NOMO-1 treated with dmso at 0.1 percent for 144 hours (cell line): ENCODE measurements around the gene RPTOR.
A peak's percentile ranks its signal among the peaks of the same experiment; 100 is the strongest.

Experiments
- DNase-seq: peaks from one replicate; lab custom pipeline; 2025; ENCODE audit not compliant: unreplicated experiment; lab: John Stamatoyannopoulos, UW

Gene RPTOR

DNA sequence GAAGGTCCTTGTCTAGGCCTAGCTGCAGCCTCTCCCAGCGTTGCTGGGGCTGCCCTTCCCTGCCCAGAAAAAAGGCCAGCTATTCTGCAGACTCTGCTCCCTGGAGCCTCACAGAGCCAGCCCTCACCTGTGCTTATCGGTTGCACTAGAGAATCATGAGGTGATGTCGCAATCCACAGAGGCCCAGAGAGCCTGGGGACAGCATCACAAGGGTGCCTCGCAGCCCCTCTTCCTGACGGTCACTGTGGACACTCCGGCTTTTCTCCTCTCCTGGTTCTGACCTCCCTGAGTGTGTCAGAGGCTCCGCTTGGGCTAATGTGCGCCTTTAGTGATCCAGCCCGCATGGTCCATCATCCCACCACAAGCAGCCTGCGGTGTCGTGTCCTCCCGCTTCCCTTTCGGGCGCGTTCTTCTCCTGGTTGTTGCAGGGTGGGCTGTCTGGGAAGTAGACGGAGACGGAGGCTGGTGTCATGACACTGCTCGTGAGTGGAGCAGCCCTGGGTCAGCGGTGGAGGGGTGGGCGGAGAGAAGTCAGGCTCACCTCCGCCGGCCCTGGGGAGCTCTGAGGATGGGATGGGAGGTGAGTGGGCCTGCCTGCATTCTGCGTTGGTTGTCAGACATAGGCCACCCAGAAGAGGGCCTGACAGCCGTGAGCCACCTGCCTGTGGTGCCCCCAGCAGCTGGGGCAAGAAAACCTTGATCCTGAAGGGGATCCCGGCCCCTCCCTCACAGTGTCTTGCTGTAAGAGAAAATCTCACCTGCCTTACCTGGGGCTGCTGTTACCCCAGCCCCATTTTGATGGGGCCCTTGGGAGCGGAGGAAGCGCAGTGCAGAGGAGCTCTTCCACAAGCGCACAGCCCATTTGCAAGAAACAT is 281.1 kb downstream of the RPTOR start:
- no peak for DNase-seq

- no peak for DNase-seq
Observed at GRCh38 chr17:80826346-80826954, 281.8 kb downstream of the RPTOR start.

GRCh38 chr17:80826955-80827645 is 282.5 kb downstream of the RPTOR start:
- DNase-seq, result no peak

- no peak for DNase-seq
Observed at GRCh38 chr17:80827646-80828643, 283.3 kb downstream of the RPTOR start.

GRCh38 chr17:80829166-80829813 is 284.7 kb downstream of the RPTOR start:
- no peak for DNase-seq

DNA sequence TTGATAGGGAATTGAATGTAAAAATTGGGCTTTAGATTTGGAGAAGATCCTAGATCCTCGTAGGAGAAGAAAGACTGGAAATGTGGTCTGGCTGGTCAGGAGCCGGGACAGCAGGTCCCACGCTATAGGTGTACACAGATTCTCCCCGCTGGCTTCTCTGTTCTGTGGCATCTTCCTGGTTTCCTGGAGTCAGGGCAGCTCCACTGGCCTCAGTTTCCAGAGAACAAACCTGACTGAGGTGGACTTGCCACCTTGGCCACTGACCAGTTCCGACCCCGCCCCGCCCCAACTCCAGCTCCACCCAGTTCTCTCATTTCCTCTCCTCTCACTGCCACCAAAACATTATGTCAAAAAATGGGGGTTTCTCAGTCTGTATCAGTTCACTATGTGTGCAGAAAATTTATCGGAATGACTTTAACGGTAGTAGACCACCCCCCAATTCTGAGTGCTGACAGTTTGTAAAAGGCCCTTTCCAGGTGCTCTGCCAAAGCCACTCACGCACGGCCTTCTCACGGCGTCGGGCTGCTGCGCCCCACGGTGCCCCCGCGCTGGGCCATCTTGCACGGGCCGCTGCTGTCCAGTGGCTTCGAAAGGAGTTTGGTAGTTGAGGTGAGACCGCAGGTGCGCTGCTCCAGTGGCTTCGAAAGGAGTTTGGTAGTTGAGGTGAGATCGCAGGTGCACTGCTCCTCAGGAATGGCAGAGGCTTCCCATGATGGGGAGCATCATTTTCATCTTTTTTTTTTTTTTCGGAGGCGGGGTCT is 285.6 kb downstream of the RPTOR start:
- no peak for DNase-seq

- DNase-seq, result no peak
Observed at GRCh38 chr17:80831491-80831890, 286.9 kb downstream of the RPTOR start.

GRCh38 chr17:80832266-80832676 is 287.6 kb downstream of the RPTOR start:
- DNase-seq, result no peak

- DNase-seq, result peak; percentile 60
Observed at GRCh38 chr17:80832888-80833583, 288.4 kb downstream of the RPTOR start.

GRCh38 chr17:80833952-80834892 is 289.6 kb downstream of the RPTOR start:
- DNase-seq, result no peak

DNA sequence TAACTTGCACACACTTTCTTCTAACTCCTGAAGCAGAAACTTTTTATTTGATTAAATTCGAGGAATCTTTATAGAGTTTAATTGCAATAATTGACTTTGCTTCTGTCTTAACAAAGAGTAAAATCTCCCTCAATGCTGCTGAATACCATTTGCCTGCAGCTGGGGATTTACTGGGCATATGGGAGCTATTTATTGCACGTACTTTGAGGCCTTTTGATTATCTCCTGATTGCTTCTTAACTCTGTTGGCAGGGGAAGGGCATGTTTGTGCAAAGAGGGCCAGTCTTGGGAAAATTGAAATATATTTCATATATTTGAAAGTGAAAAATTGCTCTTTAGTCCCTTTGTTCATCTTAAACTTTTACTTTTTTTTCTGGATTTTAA is 290.2 kb downstream of the RPTOR start:
- DNase-seq, result no peak

DNA sequence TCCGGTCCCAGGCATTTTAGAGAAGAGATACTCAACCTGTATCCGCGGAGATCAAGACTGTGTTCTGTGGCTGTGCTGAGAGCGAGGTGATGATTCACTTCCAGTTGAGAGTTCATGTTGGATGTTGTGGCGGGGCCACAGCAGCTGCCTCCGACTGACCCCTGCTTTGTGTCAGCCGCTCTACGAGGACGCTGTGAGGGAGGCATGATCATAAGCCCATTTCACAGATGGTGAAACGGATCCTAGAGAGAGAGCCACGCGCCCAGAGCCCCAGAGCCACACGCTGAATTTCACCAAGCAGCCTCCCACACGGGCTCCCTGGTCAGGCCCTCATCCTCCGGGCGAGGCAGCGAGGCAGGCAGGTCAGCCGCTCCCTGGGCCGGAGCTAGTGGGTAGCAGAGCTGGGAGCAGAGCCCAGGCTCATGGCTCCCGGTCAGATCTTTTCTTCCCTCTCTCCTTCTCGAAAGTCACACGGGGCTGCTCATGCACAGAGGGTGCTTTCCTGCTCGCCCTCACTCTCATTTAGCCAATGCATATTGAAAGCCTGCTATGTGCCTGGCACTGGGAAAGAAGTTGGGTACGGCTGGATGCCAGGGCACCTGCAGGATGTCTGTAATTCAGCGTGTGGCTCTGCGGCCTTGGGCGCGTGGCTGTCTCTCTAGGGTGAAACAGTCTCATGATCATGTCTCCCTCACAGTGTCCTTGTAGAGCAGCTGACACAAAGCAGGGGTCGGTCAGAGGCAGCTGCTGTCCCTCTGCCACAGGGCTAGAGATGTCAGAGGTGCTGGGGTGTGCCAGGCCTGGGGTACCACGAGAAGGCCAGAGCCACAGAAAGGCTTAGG is 291.4 kb downstream of the RPTOR start:
- no peak for DNase-seq

DNA sequence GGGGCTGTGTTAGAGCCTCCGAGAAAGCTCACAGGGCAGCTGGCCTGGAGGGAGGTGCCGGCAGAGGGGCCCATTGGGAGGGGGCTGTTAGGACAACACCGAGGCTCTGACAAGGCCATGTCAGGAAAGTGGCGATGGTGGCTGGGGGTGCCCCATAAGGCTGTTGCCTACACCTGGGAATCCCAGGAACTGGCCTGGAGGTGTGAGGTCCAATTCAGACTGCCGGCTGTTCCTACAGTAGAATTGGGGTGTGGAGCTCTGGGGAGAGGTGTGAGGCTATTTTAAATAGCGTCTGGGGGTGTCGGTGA is 292.0 kb downstream of the RPTOR start:
- DNase-seq, result no peak

GRCh38 chr17:80836971-80837481 is 292.4 kb downstream of the RPTOR start:
- no peak for DNase-seq

DNA sequence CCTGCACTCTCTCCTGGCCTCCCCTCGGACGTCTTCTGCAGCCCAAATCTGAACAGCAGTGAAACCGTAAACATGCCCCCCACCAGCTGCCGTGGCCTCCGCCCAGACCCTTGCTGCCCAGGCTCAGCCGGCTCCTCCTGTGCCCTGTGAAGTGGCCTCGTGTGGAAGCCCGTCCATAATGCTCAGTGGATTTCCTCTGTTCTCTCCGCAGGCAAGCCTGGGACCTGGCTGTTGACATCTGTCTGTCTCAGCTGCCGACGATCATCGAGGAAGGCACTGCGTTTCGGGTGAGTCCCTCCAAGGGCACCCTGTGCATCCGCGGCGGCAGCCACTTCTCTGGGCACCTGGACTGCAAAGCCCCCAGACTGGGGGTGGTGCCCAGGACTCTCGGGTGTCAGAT is 293.1 kb downstream of the RPTOR start:
- DNase-seq, result no peak

GRCh38 chr17:80838311-80839025 is 293.8 kb downstream of the RPTOR start:
- no peak for DNase-seq
